ENCODE data around the gene EIF4E1B. TPM values are rescaled to one million over a fixed set of nuclear protein-coding genes. Genes with fewer than 3 reads are reported as not detected.

Gene EIF4E1B

GRCh38 chr5:176694631-176695030 is 64.2 kb downstream of the EIF4E1B start:
- Histone ChIP-seq H2AFZ (ENCODE audit: low read depth, low read length) (no peak overlapping the region), H3K27me3 (ENCODE audit: control insufficient read depth in 1 of 2, insufficient read depth in 1 of 2, low read length in 2 of 2) (peaks cover 95 to 97% of the 10 kb centered on the region in 2 experiments), H3K23ac (ENCODE audit: low read length in 2 of 2) (no peak overlapping the region), H2BK120ac (ENCODE audit: low read depth, low read length) (no peak overlapping the region), H3K4me3 (ENCODE audit: insufficient read depth in 1 of 2, low read depth in 1 of 2, low read length in 2 of 2) (no peak overlapping the region), H4K8ac (ENCODE audit: low read length) (no peak overlapping the region), H3K79me1 (replicated peaks; ENCODE audit: low read length, poor library complexity, severe bottlenecking) (no peaks in the 10 kb centered on the region), H4K91ac (ENCODE audit: low read length) (no peak overlapping the region), H3K9me3 (ENCODE audit: control insufficient read depth, low read length) (no peaks in the 10 kb centered on the region), H3K36me3 (ENCODE audit: control insufficient read depth in 1 of 2, insufficient read depth in 2 of 2, low read depth in 1 of 2, low read length in 2 of 2) (no peaks in the 10 kb centered on the region), H3K18ac (ENCODE audit: low read depth in 1 of 2, low read length in 2 of 2) (no peak overlapping the region), H3K14ac (ENCODE audit: low read length in 2 of 2) (no peak overlapping the region), H3K4ac (ENCODE audit: low read depth in 1 of 2, low read length in 2 of 2) (no peak overlapping the region), H2BK12ac (ENCODE audit: low read length in 2 of 2) (no peak overlapping the region), H2BK15ac (ENCODE audit: low read depth, poor library complexity, severe bottlenecking) (no peak overlapping the region), H2BK5ac (ENCODE audit: low read depth, low read length, poor library complexity, severe bottlenecking) (no peak overlapping the region), H2AK5ac (ENCODE audit: low read length, severe bottlenecking) (no peak overlapping the region), H3K4me2 (ENCODE audit: low read length, poor library complexity, severe bottlenecking) (no peak overlapping the region), H3K9ac (ENCODE audit: low read length) (no peak overlapping the region), H3K27ac (ENCODE audit: low read length, poor library complexity, severe bottlenecking) (no peak overlapping the region), H3K4me1 (ENCODE audit: control insufficient read depth, insufficient read depth, low read depth, low read length) (no peaks in the 10 kb centered on the region)
- 84% methylated on average over 6 of the region's 9 CpGs for WGBS
- DNase-seq = no peak

- H3K4ac ChIP-seq (ENCODE audit: low read depth in 1 of 2, low read length in 2 of 2) = no peak overlapping the region
- no peak overlapping the region for H2BK12ac ChIP-seq (ENCODE audit: low read length in 2 of 2)
- no peak overlapping the region for H2BK5ac ChIP-seq (ENCODE audit: low read depth, low read length, poor library complexity, severe bottlenecking)
- no peak overlapping the region for H3K14ac ChIP-seq (ENCODE audit: low read length in 2 of 2)
- H3K9ac ChIP-seq (ENCODE audit: low read length) = no peak overlapping the region
- H2AK5ac ChIP-seq (ENCODE audit: low read length, severe bottlenecking) = no peak overlapping the region
- H3K18ac ChIP-seq (ENCODE audit: low read depth in 1 of 2, low read length in 2 of 2) = no peak overlapping the region
- H3K79me1 ChIP-seq (replicated peaks; ENCODE audit: low read length, poor library complexity, severe bottlenecking) = no peaks in the 10 kb centered on the region
- no peaks in the 10 kb centered on the region for H3K4me1 ChIP-seq (ENCODE audit: control insufficient read depth, insufficient read depth, low read depth, low read length)
- H3K36me3 ChIP-seq (ENCODE audit: control insufficient read depth in 1 of 2, insufficient read depth in 2 of 2, low read depth in 1 of 2, low read length in 2 of 2) = no peaks in the 10 kb centered on the region
- DNase-seq = no peak
- H3K4me3 ChIP-seq (ENCODE audit: insufficient read depth in 1 of 2, low read depth in 1 of 2, low read length in 2 of 2) = no peak overlapping the region
- H3K4me2 ChIP-seq (ENCODE audit: low read length, poor library complexity, severe bottlenecking) = no peak overlapping the region
- H2AFZ ChIP-seq (ENCODE audit: low read depth, low read length) = no peak overlapping the region
- no peak overlapping the region for H3K23ac ChIP-seq (ENCODE audit: low read length in 2 of 2)
- H3K27me3 ChIP-seq (ENCODE audit: control insufficient read depth in 1 of 2, insufficient read depth in 1 of 2, low read length in 2 of 2) = peaks cover 93 to 97% of the 10 kb centered on the region in 2 experiments
- H2BK120ac ChIP-seq (ENCODE audit: low read depth, low read length) = no peak overlapping the region
- 84% methylated on average over 7 of the region's 8 CpGs for WGBS
- no peak overlapping the region for H4K91ac ChIP-seq (ENCODE audit: low read length)
- H2BK15ac ChIP-seq (ENCODE audit: low read depth, poor library complexity, severe bottlenecking) = no peak overlapping the region
- no peaks in the 10 kb centered on the region for H3K9me3 ChIP-seq (ENCODE audit: control insufficient read depth, low read length)
- no peak overlapping the region for H3K27ac ChIP-seq (ENCODE audit: low read length, poor library complexity, severe bottlenecking)
- no peak overlapping the region for H4K8ac ChIP-seq (ENCODE audit: low read length)
Observed at GRCh38 chr5:176695073-176695472, 64.6 kb downstream of the EIF4E1B start.

Small RNA genes lying within 50 kb of the gene (small RNA-seq; reads per million reads assigned to genes)
- not detected for gene MIR4281 (ENCODE audit: low read depth)
